ENCODE results near the gene CTNNB1.

CTNNB1 gene

GRCh38 chr3:41198950-41199865 lies at the start of gene CTNNB1:
Gene CTNNB1 (plus strand): TSS chr3:41199505. CDS start chr3:41224069, 24,564 bp downstream.
- no peak for DNase-seq

GRCh38 chr3:41155834-41156233 lies 43.5 kb upstream of the CTNNB1 start:
- no peak for DNase-seq

GRCh38 chr3:41158947-41159346 lies 40.4 kb upstream of the CTNNB1 start:
- DNase-seq = no peak

GRCh38 chr3:41159588-41160189 lies 39.6 kb upstream of the CTNNB1 start:
- DNase-seq = peak; percentile 29

GRCh38 chr3:41162541-41162940 lies 36.8 kb upstream of the CTNNB1 start:
- no peak for DNase-seq

GRCh38 chr3:41163006-41163405 lies 36.3 kb upstream of the CTNNB1 start:
- DNase-seq = no peak

- no peak for DNase-seq
Observed at GRCh38 chr3:41163421-41163820, 35.9 kb upstream of the CTNNB1 start.

- no peak for DNase-seq
Observed at GRCh38 chr3:41164777-41165176, 34.5 kb upstream of the CTNNB1 start.

- DNase-seq = no peak
Observed at GRCh38 chr3:41167722-41168497, 31.4 kb upstream of the CTNNB1 start.

GRCh38 chr3:41169023-41169422 lies 30.3 kb upstream of the CTNNB1 start:
- no peak for DNase-seq

- DNase-seq = no peak
Observed at GRCh38 chr3:41173926-41174885, 25.1 kb upstream of the CTNNB1 start.

- DNase-seq = no peak
Observed at GRCh38 chr3:41175365-41175764, 23.9 kb upstream of the CTNNB1 start.

- no peak for DNase-seq
Observed at GRCh38 chr3:41176596-41176995, 22.7 kb upstream of the CTNNB1 start.

GRCh38 chr3:41178576-41178975 lies 20.7 kb upstream of the CTNNB1 start:
- DNase-seq = no peak

GRCh38 chr3:41180396-41180795 lies 18.9 kb upstream of the CTNNB1 start:
- no peak for DNase-seq

- no peak for DNase-seq
Observed at GRCh38 chr3:41182504-41183059, 16.7 kb upstream of the CTNNB1 start.

- DNase-seq = no peak
Observed at GRCh38 chr3:41184394-41184793, 14.9 kb upstream of the CTNNB1 start.

- DNase-seq = no peak
Observed at GRCh38 chr3:41186297-41186696, 13.0 kb upstream of the CTNNB1 start.

GRCh38 chr3:41188306-41188705 lies 11.0 kb upstream of the CTNNB1 start:
- DNase-seq = no peak

GRCh38 chr3:41190509-41191284 lies 8.6 kb upstream of the CTNNB1 start:
- DNase-seq = no peak

- no peak for DNase-seq
Observed at GRCh38 chr3:41192885-41193284, 6.4 kb upstream of the CTNNB1 start.
